Chondrocyte (in vitro differentiated cells): ENCODE results near the gene NGEF. TPM values are rescaled to one million over a fixed set of nuclear protein-coding genes. Genes with fewer than 3 reads are reported as not detected.

Source experiments
- DNase-seq: peaks from one replicate; pipeline ENCODE4 v3.0.0; 2021; ENCODE audit warnings: mixed read lengths, low spot score
- H3K27ac Mint-ChIP-seq: one replicate; pipeline ENCODE4 v1.8.0; 2021; ENCODE audit warnings: mild to moderate bottlenecking, moderate library complexity, mixed read lengths; ENCODE audit not compliant: unreplicated experiment
- H3K27me3 Mint-ChIP-seq: 2 replicates; pipeline ENCODE4 v1.8.0; 2021; ENCODE audit warnings: low read depth, mixed read lengths
- H3K36me3 Mint-ChIP-seq: 2 replicates; pipeline ENCODE4 v1.8.0; 2021; ENCODE audit warnings: low read depth, mixed read lengths
- H3K4me1 Mint-ChIP-seq: 2 replicates; pipeline ENCODE4 v1.8.0; 2021; ENCODE audit warnings: low read depth, mild to moderate bottlenecking, mixed read lengths
- H3K4me3 Mint-ChIP-seq: one replicate; pipeline ENCODE4 v1.8.0; 2021; ENCODE audit warnings: mild to moderate bottlenecking, moderate library complexity, mixed read lengths; ENCODE audit not compliant: unreplicated experiment
- H3K9me3 Mint-ChIP-seq: 2 replicates; pipeline ENCODE4 v1.8.0; 2021; ENCODE audit warnings: low read depth, mixed read lengths
- CTCF ChIP-seq: fragments of 200-600 bp; sonication (generic); IDR thresholded peaks from 2 replicates; pipeline ENCODE4 v1.5.0; 2021; ENCODE audit warnings: antibody characterized with exemption, mild to moderate bottlenecking, moderate library complexity
- total RNA-seq: library from RNA; stranded (reverse); gene quantifications from 3 replicates; pipeline ENCODE4 v1.2.1, GENCODE V29; 2021

The NGEF gene
- total RNA-seq, 1 donor from 2014 or later, result 0.10 TPM

GRCh38 chr2:232971744-232972143 is 41.3 kb downstream of the NGEF start:
- H3K27ac Mint-ChIP-seq, result no peak overlapping the region
- peaks cover 5% of the 10 kb centered on the region for H3K27me3 Mint-ChIP-seq
- no peak overlapping the region for H3K4me3 Mint-ChIP-seq
- TF ChIP-seq CTCF, result no peak
- H3K9me3 Mint-ChIP-seq, result no peaks in the 10 kb centered on the region
- no peaks in the 10 kb centered on the region for H3K4me1 Mint-ChIP-seq
- peak; percentile 29 for DNase-seq
- no peaks in the 10 kb centered on the region for H3K36me3 Mint-ChIP-seq

- no peak for DNase-seq
- Mint-ChIP-seq H3K36me3 (no peaks in the 10 kb centered on the region), H3K27me3 (peaks cover 5% of the 10 kb centered on the region), H3K4me3 (no peak overlapping the region), H3K4me1 (no peaks in the 10 kb centered on the region), H3K9me3 (peaks cover 2% of the 10 kb centered on the region), H3K27ac (no peak overlapping the region)
- no peak for TF ChIP-seq CTCF
Observed at GRCh38 chr2:232970051-232970450, 43.0 kb downstream of the NGEF start.

- H3K9me3 Mint-ChIP-seq, result peaks cover 3% of the 10 kb centered on the region
- H3K36me3 Mint-ChIP-seq, result no peaks in the 10 kb centered on the region
- H3K4me3 Mint-ChIP-seq, result no peak overlapping the region
Observed at GRCh38 chr2:232967474-232967873, 45.6 kb downstream of the NGEF start.

GRCh38 chr2:232966122-232966521 is 46.9 kb downstream of the NGEF start:
- Mint-ChIP-seq H3K27ac (no peak overlapping the region), H3K9me3 (peaks cover 3% of the 10 kb centered on the region), H3K36me3 (no peaks in the 10 kb centered on the region), H3K27me3 (peaks cover 6% of the 10 kb centered on the region), H3K4me3 (no peak overlapping the region), H3K4me1 (no peaks in the 10 kb centered on the region)
- no peak for TF ChIP-seq CTCF
- DNase-seq, result no peak

More at GRCh38 chr2:232967474-232967873, 45.6 kb downstream of the NGEF start:
- no peak for DNase-seq
- TF ChIP-seq CTCF, result no peak
- H3K4me1 Mint-ChIP-seq, result no peaks in the 10 kb centered on the region
- no peak overlapping the region for H3K27ac Mint-ChIP-seq
- peaks cover 6% of the 10 kb centered on the region for H3K27me3 Mint-ChIP-seq

GRCh38 chr2:232963913-232964312 is 49.1 kb downstream of the NGEF start:
- Mint-ChIP-seq H3K27me3 (peaks cover 6% of the 10 kb centered on the region), H3K36me3 (no peaks in the 10 kb centered on the region), H3K9me3 (peaks cover 7% of the 10 kb centered on the region), H3K27ac (no peak overlapping the region), H3K4me1 (no peaks in the 10 kb centered on the region), H3K4me3 (no peak overlapping the region)
- TF ChIP-seq CTCF, result no peak
- DNase-seq, result no peak
